SK-N-MC (cell line): ENCODE data around the gene ANXA2R.
"Not testable (repeated sequence)": the region's sequence is repeated elsewhere in the genome, so short reads cannot be mapped to it uniquely, and the experiment has no call there.

Experiments used
- DNase-seq: peaks from one replicate; pipeline ENCODE4 v3.0.0-alpha.2; 2011; ENCODE audit warnings: low read depth, low spot score
- H3K27ac ChIP-seq: fragments of 200-600 bp; sonication (generic); 2 replicates; pipeline ENCODE4 v1.5.1; 2016; ENCODE audit warnings: mixed run types
- H3K36me3 ChIP-seq: fragments of 200-600 bp; sonication (generic); 2 replicates; pipeline ENCODE4 v1.6.1; 2017; ENCODE audit warnings: antibody characterized with exemption, low read length, mixed read lengths; ENCODE audit not compliant: insufficient read depth
- H3K4me3 ChIP-seq: fragments of 200-600 bp; sonication (generic); 2 replicates; pipeline ENCODE4 v1.5.1; 2016
- H3K9ac ChIP-seq: fragments of 200-600 bp; sonication (generic); 2 replicates; pipeline ENCODE4 v1.8.0; 2017; ENCODE audit warnings: mixed run types, mixed read lengths; ENCODE audit not compliant: insufficient read length
- H3K9me3 ChIP-seq: fragments of 200-600 bp; sonication (generic); 2 replicates; pipeline ENCODE4 v1.6.1; 2017; ENCODE audit warnings: low read depth, mild to moderate bottlenecking, antibody characterized with exemption, low read length, moderate library complexity, mixed read lengths
- EZH2 ChIP-seq: fragments of 200-600 bp; sonication (generic); IDR thresholded peaks from one replicate; pipeline ENCODE4 v1.6.1; 2017; ENCODE audit warnings: antibody characterized with exemption
- FOXP2 ChIP-seq: optimal IDR thresholded peaks from 2 replicates; pipeline ENCODE3; 2011; ENCODE audit warnings: mild to moderate bottlenecking, moderate library complexity; ENCODE audit not compliant: insufficient read depth; ENCODE audit errors: extremely low read length, control extremely low read depth
- POLR2AphosphoS5 ChIP-seq: IDR thresholded peaks from 2 replicates; pipeline ENCODE4 v1.6.1; 2012; ENCODE audit warnings: mild to moderate bottlenecking, low read depth, low read length, borderline replicate concordance

The ANXA2R gene

DNA sequence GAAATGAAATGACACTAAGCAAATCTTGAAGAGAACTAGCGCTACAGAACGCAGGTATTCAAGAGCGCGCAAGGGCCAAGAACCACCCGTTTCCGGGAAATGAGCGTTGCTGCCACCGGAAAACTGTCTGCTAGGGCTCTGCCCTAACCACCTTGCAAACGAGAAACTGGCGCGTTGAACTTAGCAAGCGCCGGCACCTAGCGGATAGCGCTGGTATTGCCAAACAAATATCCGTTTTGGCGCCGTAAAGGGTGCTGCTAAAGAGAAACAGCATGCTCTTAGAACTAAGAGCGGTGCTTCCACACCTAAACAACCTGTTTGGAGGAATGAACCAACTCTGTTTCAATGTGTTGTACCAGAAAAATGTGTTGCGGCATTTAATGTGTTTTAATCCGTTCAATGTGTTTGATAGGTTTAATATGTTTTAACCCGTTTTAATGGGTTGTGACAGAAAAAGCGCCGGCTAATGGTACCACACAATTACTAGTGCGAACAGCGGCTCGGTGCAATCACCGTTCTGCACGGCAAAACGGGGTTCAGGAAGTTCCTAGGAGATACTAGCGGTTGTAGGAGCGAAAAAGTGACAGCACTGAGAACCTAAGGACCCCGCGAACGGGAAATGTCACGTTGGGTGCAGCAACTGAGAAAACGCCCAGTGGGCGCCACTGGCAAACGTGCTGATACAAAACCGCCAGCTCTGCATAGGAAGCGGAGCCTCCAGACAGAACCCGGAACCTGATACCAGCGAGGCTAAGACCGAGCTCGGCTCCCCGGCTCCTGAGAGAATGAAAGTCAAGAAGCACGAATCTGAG is at the start of gene ANXA2R:
TSS of gene ANXA2R (minus strand) at position 33 of the 812 bp plus-strand sequence. CDS start 273 bp downstream, outside the sequence.
- DNase-seq: peak; percentile 95
- H3K27ac ChIP-seq: peak within 1 kb of the TSS; percentile 92
- TF ChIP-seq POLR2AphosphoS5 (peak; percentile 60), EZH2 (no peak), FOXP2 (peak; percentile 31)
- H3K9me3 ChIP-seq: no peaks in the 10 kb centered on the region
- peak within 1 kb of the TSS; percentile 88 for H3K9ac ChIP-seq
- peak within 1 kb of the TSS; percentile 91 for H3K4me3 ChIP-seq
- no peaks in the 10 kb centered on the region for H3K36me3 ChIP-seq

DNA sequence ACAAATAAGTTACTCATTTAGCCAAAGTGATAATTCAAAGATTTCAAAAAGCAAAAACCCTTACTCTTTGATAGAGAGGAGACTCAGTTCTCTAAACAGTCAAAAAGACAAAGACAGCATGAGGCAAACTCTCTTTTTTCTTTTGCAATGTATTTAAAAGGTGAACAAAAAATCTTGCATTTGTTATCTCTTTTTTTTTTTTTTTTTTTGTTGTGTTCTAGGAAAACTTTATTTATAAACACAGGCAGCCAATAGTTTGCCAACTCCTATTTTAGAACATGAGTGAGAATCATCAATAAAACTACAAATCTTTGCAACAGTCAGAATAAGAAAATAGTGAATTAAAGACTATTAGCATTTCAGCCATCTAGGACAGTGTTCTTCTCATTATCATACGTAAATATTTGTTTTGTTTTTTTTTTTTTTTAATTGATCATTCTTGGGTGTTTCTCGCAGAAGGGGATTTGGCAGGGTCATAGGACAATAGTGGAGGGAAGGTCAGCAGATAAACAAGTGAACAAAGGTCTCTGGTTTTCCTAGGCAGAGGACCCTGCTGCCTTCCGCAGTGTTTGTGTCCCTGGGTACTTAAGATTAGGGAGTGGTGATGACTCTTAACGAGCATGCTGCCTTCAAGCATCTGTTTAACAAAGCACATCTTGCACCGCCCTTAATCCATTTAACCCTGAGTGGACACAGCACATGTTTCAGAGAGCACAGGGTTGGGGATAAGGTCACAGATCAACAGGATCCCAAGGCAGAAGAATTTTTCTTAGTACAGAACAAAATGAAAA is 46.2 kb upstream of the ANXA2R start:
- not testable (repeated sequence) for H3K27ac ChIP-seq, H3K4me3 ChIP-seq, H3K9ac ChIP-seq, DNase-seq, H3K36me3 ChIP-seq, H3K9me3 ChIP-seq

DNA sequence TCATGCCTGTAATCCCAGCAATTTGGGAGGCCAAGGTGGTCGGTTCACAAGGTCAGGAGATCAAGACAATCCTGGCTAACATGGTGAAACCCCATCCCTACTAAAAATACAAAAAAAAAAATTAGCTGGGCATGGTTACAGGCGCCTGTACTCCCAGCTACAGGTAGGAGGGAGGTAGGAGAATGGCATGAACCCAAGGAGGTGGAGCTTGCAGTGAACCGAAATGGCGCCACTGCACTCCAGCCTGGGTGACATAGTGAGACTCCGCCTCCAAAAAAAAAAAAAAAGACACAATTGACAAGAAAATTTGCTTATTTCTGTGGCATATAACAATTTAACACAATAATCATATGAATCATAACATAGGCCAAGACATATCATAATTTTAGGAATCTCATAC is 45.3 kb upstream of the ANXA2R start:
- Histone ChIP-seq H3K9me3 (0 out of 2 replicates have a peak, but pooled peaks cover 3% of the 10 kb centered on the region), H3K36me3 (0 out of 2 replicates have a peak, but pooled peaks cover 3% of the 10 kb centered on the region), H3K9ac (no peak overlapping the region), H3K27ac (no peak overlapping the region), H3K4me3 (no peak overlapping the region)
- TF ChIP-seq FOXP2 (no peak), EZH2 (no peak), POLR2AphosphoS5 (no peak)
- DNase-seq: no peak

GRCh38 chr5:43084468-43084867 is 44.3 kb upstream of the ANXA2R start:
- not testable (repeated sequence) for H3K27ac ChIP-seq, H3K9ac ChIP-seq, H3K4me3 ChIP-seq, DNase-seq, H3K36me3 ChIP-seq, H3K9me3 ChIP-seq

DNA sequence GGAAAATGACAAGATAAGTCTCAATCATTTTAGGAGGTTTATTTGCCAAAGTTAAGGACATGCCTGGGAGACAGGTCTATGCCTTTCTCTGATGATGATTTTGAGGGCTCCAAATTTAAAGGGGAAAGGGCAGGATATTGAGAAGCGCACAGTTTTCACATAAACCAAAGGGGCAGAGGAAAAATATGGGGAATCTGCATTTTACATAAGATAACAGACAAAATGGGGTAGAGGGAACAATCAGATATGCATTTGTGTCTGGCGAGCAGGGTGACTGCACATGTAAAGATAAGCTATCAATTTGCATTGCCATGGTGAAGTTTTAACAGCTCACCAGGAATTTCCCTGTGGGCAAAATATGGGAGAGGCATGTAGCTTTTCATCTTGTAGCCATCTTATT is 41.2 kb upstream of the ANXA2R start:
- not testable (repeated sequence) for H3K36me3 ChIP-seq

GRCh38 chr5:43078956-43079355 is 38.8 kb upstream of the ANXA2R start:
- H3K4me3 ChIP-seq: no peak overlapping the region
- no peak overlapping the region for H3K9ac ChIP-seq
- no peak overlapping the region for H3K27ac ChIP-seq
- 0 out of 2 replicates have a peak, but pooled peaks cover 4% of the 10 kb centered on the region for H3K36me3 ChIP-seq
- H3K9me3 ChIP-seq: no peaks in the 10 kb centered on the region
- DNase-seq: no peak
- TF ChIP-seq EZH2 (no peak), FOXP2 (no peak), POLR2AphosphoS5 (no peak)

More for the DNA sequence above, 41.2 kb upstream of the ANXA2R start:
- not testable (repeated sequence) for H3K4me3 ChIP-seq, H3K9ac ChIP-seq, H3K9me3 ChIP-seq, DNase-seq
- peak overlapping the region; percentile 38; the same call in 1 of the 2 replicates for H3K27ac ChIP-seq

DNA sequence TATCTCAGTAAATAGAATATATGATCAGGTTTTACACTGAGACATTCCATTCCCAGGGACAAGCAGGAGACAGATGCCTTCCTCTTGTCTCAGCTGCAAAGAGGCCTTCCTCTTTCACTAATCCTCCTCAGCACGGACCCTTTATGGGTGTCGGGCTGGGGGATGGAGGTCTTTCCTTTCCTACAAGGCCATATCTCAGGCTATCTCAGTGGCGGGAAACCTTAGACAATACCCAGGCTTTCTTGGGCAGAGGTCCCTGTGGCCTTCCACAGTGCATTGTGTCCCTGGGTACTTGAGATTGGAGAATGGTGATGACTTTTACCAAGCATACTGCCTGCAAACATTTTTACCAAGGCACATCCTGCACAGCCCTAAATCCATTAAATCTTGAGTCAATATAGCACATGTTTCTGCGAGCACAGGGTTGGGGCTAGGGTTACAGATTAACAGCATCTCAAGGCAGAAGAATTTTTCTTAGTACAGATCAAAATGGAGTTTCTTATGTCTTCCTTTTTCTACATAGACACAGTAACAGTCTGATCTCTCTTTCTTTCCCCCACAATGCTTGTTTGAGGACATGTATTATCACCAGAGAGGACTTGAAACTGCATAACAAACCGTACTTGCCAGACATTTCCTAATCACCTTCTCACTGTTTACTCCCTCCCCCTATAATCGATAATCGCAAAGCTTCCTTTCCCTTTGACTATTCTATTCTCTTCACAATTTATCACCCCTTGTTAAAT is 37.5 kb upstream of the ANXA2R start:
- not testable (repeated sequence) for H3K36me3 ChIP-seq, H3K27ac ChIP-seq, DNase-seq, H3K9me3 ChIP-seq, H3K9ac ChIP-seq, H3K4me3 ChIP-seq

DNA sequence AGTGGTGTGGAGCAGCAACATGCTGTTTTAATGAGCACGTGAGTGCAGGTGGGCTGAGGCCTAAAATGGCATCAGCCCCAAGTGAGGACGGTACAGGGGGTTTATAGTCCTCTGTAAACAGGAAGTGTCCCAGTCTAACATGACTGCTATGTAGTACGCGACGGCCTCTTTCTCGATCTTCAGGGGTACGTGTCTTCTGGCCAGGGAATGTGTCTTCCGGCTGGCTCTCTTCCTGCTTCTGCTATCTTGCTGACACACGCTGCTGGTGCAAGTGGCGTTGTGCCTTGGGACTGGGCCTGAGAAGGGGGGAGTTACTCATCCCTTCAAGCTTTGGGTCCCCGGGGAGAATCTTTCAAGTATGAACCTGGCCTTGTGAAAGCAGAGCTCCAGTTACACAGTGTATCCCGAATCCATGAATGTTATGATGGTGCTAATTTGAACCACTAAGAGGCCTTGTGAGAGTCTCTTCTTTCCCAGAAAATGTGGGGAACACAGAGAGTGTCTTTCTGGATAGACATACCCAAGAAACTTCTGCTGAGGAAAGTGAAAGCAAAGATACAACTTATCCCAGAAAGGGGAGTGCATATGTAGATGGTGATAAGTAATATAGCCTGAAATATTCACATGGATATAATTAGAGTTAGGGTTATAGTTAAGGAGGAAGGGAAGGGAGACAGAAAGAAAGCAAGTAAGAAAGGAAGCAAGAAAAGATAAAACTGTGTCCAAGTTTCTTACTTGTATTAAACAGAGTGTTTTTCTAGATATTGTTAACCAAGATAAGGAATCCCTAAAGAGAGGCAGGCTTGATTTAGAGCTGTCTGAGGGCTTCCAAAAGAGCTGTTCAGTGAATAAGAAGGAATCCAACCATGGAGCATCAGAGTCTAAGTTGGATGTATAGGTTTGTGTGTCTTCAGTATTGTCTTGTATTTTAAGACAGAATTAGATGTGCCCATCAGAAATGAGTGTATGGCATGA is 35.5 kb upstream of the ANXA2R start:
- no peaks in the 10 kb centered on the region for H3K9me3 ChIP-seq
- H3K4me3 ChIP-seq: no peak overlapping the region
- 0 out of 2 replicates have a peak overlapping the region, but pooled peaks have one; percentile 42 for H3K27ac ChIP-seq
- H3K36me3 ChIP-seq: peaks cover 10% of the 10 kb centered on the region; the same call in 1 of the 2 replicates
- no peak for DNase-seq
- TF ChIP-seq POLR2AphosphoS5: no peak
- no peak for TF ChIP-seq EZH2
- TF ChIP-seq FOXP2: no peak
- no peak overlapping the region for H3K9ac ChIP-seq
